ENCODE results near the gene C1GALT1C1L.
"Not testable (repeated sequence)": the region's sequence is repeated elsewhere in the genome, so short reads cannot be mapped to it uniquely, and the experiment has no call there.

The C1GALT1C1L gene

GRCh38 chr2:43648994-43649701 is 27.1 kb downstream of the C1GALT1C1L start:
- no peak for DNase-seq

GRCh38 chr2:43643680-43644079 is 32.5 kb downstream of the C1GALT1C1L start:
- DNase-seq = no peak

GRCh38 chr2:43642363-43642762 is 33.9 kb downstream of the C1GALT1C1L start:
- DNase-seq = no peak

DNA sequence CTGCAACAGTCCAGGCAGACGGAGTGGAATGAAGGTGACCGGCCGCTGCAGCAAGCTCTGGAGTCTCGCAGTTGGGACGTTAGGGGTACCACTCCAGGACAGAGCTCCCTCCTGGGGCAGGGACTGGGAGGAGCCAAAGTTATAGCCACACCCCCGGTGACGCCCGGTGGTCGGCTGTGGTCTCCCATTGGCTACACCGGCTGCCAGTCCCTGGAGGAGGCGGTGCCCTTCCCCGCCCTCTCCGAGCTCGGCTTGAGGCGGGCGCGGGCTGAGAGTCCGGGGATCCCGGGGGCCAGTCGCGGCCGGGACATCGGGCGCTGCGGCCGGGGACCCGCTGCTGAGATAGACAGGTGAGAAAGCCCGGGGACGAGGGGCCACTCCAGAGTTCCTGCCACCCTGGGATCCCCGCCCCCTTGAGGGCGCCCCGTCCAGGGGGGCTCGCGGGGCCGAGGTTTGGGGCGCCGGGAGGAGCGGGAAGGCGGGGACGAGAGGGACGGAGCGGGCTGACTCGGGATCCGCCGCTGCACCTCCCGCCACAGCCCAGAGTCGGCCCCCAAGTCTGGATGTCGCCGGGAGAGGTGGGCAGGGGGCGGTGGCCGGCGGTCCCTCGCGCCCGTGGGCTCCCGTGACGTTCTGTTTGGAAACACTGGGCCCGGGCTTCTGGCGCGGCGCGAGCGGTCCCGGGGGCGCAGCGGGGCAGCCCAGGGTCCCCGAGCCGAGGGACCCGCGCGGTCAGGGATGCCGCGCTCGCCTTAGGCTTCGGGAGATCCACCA is 39.0 kb downstream of the C1GALT1C1L start, which contains the start of gene PLEKHH2:
PLEKHH2 (plus strand) TSS at position 231 of the 774 bp plus-strand sequence. CDS start 7,414 bp downstream, outside the sequence.
- DNase-seq = peak; percentile 97

DNA sequence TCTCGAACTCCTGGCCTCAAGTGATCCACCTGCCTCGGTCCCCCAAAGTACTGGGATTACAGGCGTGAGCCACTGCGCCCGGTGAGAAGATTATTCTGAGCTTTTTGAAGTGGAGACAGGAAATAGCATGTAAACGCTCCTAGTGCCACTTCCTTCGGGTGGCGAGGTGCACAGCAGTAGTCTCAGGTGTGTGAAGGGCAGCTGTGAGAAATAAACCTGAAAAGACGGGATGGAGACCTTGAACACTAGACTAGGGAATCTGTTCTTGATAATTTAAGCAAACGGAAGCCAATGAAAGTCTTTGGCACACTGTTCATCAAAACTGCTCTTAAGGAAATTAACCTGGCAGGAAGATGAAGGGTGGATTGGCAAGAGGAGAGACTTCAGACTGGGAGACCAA is 39.6 kb downstream of the C1GALT1C1L start:
- DNase-seq = peak; percentile 88

DNA sequence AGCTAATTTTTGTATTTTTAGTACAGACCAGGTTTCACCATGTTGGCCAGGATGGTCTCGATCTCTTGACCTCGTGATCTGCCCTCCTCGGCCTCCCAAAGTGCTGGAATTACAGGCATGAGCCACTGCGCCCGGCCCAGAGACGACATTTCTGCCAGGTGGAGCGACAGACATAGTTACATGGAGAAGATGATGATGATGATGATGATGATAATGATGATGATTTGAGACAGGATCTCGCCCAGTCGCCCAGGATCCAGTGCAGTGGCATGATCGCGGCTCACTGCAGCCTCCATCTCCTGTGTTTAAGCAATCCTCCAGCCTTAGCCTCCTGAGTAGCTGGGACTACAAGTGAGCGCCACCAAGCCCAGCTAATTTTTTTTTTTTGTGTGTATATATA is 40.1 kb downstream of the C1GALT1C1L start:
- not testable (repeated sequence) for DNase-seq

DNA sequence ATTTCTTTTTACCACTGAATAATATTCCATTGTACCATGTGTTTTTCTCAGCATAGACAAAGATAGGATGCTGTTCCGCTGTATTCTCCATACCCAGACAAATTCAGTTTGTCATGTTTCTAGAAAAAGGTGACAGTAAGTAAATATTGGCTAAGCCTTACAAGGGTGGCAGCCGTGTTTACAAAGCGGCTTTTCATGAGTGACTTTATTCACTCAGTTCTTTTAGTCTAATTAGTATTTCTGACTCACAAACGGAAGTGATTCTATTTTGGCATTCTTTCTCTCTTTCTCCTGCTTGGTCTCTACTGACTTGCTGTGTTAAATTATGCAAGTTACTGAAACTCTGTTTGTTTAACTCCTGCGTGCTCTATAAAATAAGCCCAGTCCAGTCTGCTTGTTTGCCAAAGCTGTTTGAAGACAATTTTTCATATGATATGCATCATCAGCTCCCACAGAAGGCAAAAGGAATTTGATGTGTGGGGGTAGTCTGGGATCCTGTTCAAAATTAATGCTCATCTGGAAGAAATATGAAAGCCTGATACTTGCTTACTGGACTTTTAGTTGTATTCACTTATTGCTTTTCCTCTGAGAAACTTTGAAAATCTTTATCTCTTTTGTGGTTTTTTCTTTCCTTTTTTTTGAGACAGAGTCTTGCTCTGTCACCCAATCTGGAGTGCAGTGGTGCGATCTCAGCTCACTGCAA is 41.5 kb downstream of the C1GALT1C1L start:
- peak; percentile 97 for DNase-seq

DNA sequence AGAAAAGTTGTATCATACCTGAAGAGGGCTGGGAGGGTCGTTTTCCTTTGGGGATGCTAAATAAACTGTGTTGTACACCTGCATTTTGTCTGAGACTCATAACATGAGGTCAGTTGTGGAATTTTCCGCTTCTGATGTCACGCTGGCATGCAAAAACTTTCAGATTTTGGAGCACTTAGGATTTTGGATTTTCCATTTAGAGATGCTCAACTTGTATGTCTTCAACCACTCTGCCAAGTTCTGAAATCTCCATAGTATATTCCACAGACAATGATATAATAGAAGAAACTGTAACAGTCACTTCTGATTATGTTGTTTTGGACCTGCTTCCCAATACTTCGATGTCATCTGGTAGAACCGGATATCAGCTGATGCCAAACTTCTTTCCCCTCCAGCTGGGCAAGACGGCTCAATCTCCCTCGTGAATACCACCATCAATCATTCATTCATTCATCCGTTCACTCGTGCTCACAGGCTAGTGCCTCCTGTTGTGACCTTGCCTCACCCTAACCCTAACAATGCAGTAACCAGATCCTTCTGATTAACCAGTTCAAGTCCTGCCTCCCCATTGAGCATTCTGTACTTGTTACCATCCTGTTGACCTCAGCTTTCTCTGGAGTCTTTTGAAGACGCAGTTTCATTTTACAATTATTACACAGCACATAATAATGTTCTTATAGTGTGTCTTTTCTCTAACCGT is 44.5 kb downstream of the C1GALT1C1L start:
- DNase-seq = no peak

All from DMS53 (cell line).